Right lung (tissue), 10 donors: ENCODE results near the gene CHRNA10. TPM values are rescaled to one million over a fixed set of nuclear protein-coding genes. Genes with fewer than 3 reads are reported as not detected.

Source experiments
- DNase-seq, 2 donors: peaks; one replicate each; pipeline ENCODE4 v3.0.0-alpha.2; 2013
- long read RNA-seq, 8 donors: transcript quantifications; one replicate each; lab custom pipeline, GENCODE V29; 2026
- polyA plus RNA-seq, 5 donors: library from polyadenylated mRNA; unstranded; fragments of 120-200 nt; gene quantifications; one replicate each; pipeline versions ENCODE4 v1.2.1 to v1.2.3, GENCODE V29; 2013; ENCODE audit warnings: inconsistent platforms in 1 of 5, low replicate concordance in 1 of 5; ENCODE audit not compliant: insufficient read length in 5 of 5, insufficient read depth in 1 of 5

CHRNA10 gene
- 1 to 10 TPM; 1.7 to 3.3 (median 2.4) TPM for polyA plus RNA-seq
- long read RNA-seq, donor 1 = 0 reads
- long read RNA-seq, donor 2 = 0 reads
- long read RNA-seq, donor 3 = 0 reads
- long read RNA-seq, donor 4 = 0 reads
- long read RNA-seq, donor 5 = 0 reads
- long read RNA-seq, donor 6 = 0 reads
- long read RNA-seq, donor 7, partial matches to known transcripts = 0 of 1 reads
- long read RNA-seq, donor 7, other reads (novel, unspliced or antisense) = 0 of 1 reads
- long read RNA-seq, donor 8 = 0 reads

GRCh38 chr11:3671334-3672254, at the start of gene CHRNA10:
CHRNA10 (minus strand) TSS chr11:3671384; CDS start chr11:3671312, 72 bp downstream.
- no peak for DNase-seq

- no peak for DNase-seq
Measured at GRCh38 chr11:3712274-3712673, 41.1 kb upstream of the CHRNA10 start.

- no peak for DNase-seq
Measured at GRCh38 chr11:3710485-3711259, 39.5 kb upstream of the CHRNA10 start.

- no peak for DNase-seq
Measured at GRCh38 chr11:3709977-3710376, 38.8 kb upstream of the CHRNA10 start.

GRCh38 chr11:3707176-3707575, 36.0 kb upstream of the CHRNA10 start:
- DNase-seq = no peak

- DNase-seq = no peak
Measured at GRCh38 chr11:3703383-3703782, 32.2 kb upstream of the CHRNA10 start.

- DNase-seq = no peak
Measured at GRCh38 chr11:3700910-3701309, 29.7 kb upstream of the CHRNA10 start.

- no peak for DNase-seq
Measured at GRCh38 chr11:3700410-3700809, 29.2 kb upstream of the CHRNA10 start.

- no peak for DNase-seq
Measured at GRCh38 chr11:3686751-3687150, 15.6 kb upstream of the CHRNA10 start.

GRCh38 chr11:3685923-3686322, 14.7 kb upstream of the CHRNA10 start:
- DNase-seq = peak; percentile 20 to 25

GRCh38 chr11:3684819-3685172, 13.6 kb upstream of the CHRNA10 start:
- no peak for DNase-seq

- DNase-seq = no peak
Measured at GRCh38 chr11:3684129-3684818, 13.1 kb upstream of the CHRNA10 start.

GRCh38 chr11:3683039-3683438, 11.9 kb upstream of the CHRNA10 start:
- DNase-seq = no peak

- no peak for DNase-seq
Measured at GRCh38 chr11:3679077-3679476, 7.9 kb upstream of the CHRNA10 start.

GRCh38 chr11:3675971-3676370, 4.8 kb upstream of the CHRNA10 start:
- DNase-seq = no peak

- DNase-seq = no peak
Measured at GRCh38 chr11:3674189-3674588, 3.0 kb upstream of the CHRNA10 start.

- DNase-seq = no peak
Measured at GRCh38 chr11:3669742-3670183, 1.4 kb downstream of the CHRNA10 start.

GRCh38 chr11:3669128-3669527, 2.1 kb downstream of the CHRNA10 start:
- no peak for DNase-seq

GRCh38 chr11:3667149-3668035, 3.8 kb downstream of the CHRNA10 start:
- no peak for DNase-seq

GRCh38 chr11:3666023-3666530, 5.1 kb downstream of the CHRNA10 start:
- DNase-seq = no peak
